22Rv1 (cell line): ENCODE data around the gene FRA10AC1.

Experiments used
- CTCF ChIP-seq: fragments of 450-650 bp; IDR thresholded peaks from 2 replicates; pipeline ENCODE4 v1.5.1; 2017; ENCODE audit warnings: mild to moderate bottlenecking
- ZFX ChIP-seq: fragments of 450-650 bp; IDR thresholded peaks from 2 replicates; pipeline ENCODE4 v1.6.1; 2017; ENCODE audit warnings: antibody characterized with exemption, borderline replicate concordance

DNA sequence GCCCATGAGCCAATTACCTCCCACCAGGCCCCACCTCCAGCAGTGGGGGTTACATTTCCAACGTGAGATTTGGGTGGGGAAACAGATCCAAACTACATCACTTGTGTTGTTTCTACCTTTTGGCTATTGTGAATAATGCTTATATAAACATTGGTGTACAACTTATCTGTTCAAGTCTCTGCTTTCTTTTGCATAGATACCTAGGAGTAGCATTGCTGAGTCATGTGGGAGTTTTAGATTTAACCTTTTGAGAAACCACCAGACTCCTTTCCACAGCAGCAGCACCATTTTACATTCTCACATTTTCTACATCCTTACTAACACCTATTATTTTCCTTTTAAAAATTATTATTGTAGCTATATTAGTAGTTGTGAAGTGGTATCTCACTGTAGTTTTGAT, 14.4 kb upstream of the FRA10AC1 start:
- TF ChIP-seq CTCF (no peak), ZFX (no peak)
